ENCODE measurements around the gene PPP2R3A.

Gene PPP2R3A

GRCh38 chr3:136134091-136134490 is 168.6 kb downstream of the PPP2R3A start:
- no peak overlapping the region for H2BK120ac ChIP-seq (ENCODE audit: low read depth, low read length)
- 100% methylated on average over 1 of the region's 1 CpG for WGBS
- no peak overlapping the region for H3K9ac ChIP-seq (ENCODE audit: low read length)
- H2BK15ac ChIP-seq (ENCODE audit: low read depth, poor library complexity, severe bottlenecking) = no peak overlapping the region
- H3K4me2 ChIP-seq (ENCODE audit: low read length, poor library complexity, severe bottlenecking) = no peak overlapping the region
- H2AFZ ChIP-seq (ENCODE audit: low read depth, low read length) = no peak overlapping the region
- H3K27me3 ChIP-seq (ENCODE audit: control insufficient read depth in 1 of 2, insufficient read depth in 1 of 2, low read length in 2 of 2) = no peaks in the 10 kb centered on the region
- no peak overlapping the region for H4K91ac ChIP-seq (ENCODE audit: low read length)
- no peak overlapping the region for H2BK12ac ChIP-seq (ENCODE audit: low read length in 2 of 2)
- peaks cover 4% of the 10 kb centered on the region for H3K79me1 ChIP-seq (replicated peaks; ENCODE audit: low read length, poor library complexity, severe bottlenecking)
- no peak overlapping the region for H3K27ac ChIP-seq (ENCODE audit: low read length, poor library complexity, severe bottlenecking)
- no peak overlapping the region for H3K4ac ChIP-seq (ENCODE audit: low read depth in 1 of 2, low read length in 2 of 2)
- no peak overlapping the region for H2BK5ac ChIP-seq (ENCODE audit: low read depth, low read length, poor library complexity, severe bottlenecking)
- H3K23ac ChIP-seq (ENCODE audit: low read length in 2 of 2) = no peak overlapping the region
- H3K36me3 ChIP-seq (ENCODE audit: control insufficient read depth in 1 of 2, insufficient read depth in 2 of 2, low read depth in 1 of 2, low read length in 2 of 2) = peaks cover 2 to 9% of the 10 kb centered on the region in 2 experiments
- H3K9me3 ChIP-seq (ENCODE audit: control insufficient read depth, low read length) = no peaks in the 10 kb centered on the region
- H2AK5ac ChIP-seq (ENCODE audit: low read length, severe bottlenecking) = no peak overlapping the region
- no peaks in the 10 kb centered on the region for H3K4me1 ChIP-seq (ENCODE audit: control insufficient read depth, insufficient read depth, low read depth, low read length)
- H3K14ac ChIP-seq (ENCODE audit: low read length in 2 of 2) = no peak overlapping the region
- H4K8ac ChIP-seq (ENCODE audit: low read length) = no peak overlapping the region
- H3K4me3 ChIP-seq (ENCODE audit: insufficient read depth in 1 of 2, low read depth in 1 of 2, low read length in 2 of 2) = no peak overlapping the region
- no peak for DNase-seq
- no peak overlapping the region for H3K18ac ChIP-seq (ENCODE audit: low read depth in 1 of 2, low read length in 2 of 2)

- H3K4me2 ChIP-seq (ENCODE audit: low read length, poor library complexity, severe bottlenecking) = no peak overlapping the region
- no peaks in the 10 kb centered on the region for H3K27me3 ChIP-seq (ENCODE audit: control insufficient read depth in 1 of 2, insufficient read depth in 1 of 2, low read length in 2 of 2)
- no peak overlapping the region for H2BK15ac ChIP-seq (ENCODE audit: low read depth, poor library complexity, severe bottlenecking)
- no peak overlapping the region for H3K9ac ChIP-seq (ENCODE audit: low read length)
- no peak for DNase-seq
- no peak overlapping the region for H2AFZ ChIP-seq (ENCODE audit: low read depth, low read length)
- H2AK5ac ChIP-seq (ENCODE audit: low read length, severe bottlenecking) = no peak overlapping the region
- H3K79me1 ChIP-seq (replicated peaks; ENCODE audit: low read length, poor library complexity, severe bottlenecking) = peaks cover 9% of the 10 kb centered on the region
- H3K4ac ChIP-seq (ENCODE audit: low read depth in 1 of 2, low read length in 2 of 2) = no peak overlapping the region
- H4K91ac ChIP-seq (ENCODE audit: low read length) = no peak overlapping the region
- no peak overlapping the region for H3K4me3 ChIP-seq (ENCODE audit: insufficient read depth in 1 of 2, low read depth in 1 of 2, low read length in 2 of 2)
- H3K18ac ChIP-seq (ENCODE audit: low read depth in 1 of 2, low read length in 2 of 2) = no peak overlapping the region
- no peak overlapping the region for H3K23ac ChIP-seq (ENCODE audit: low read length in 2 of 2)
- H2BK12ac ChIP-seq (ENCODE audit: low read length in 2 of 2) = no peak overlapping the region
- no peak overlapping the region for H3K27ac ChIP-seq (ENCODE audit: low read length, poor library complexity, severe bottlenecking)
- peak overlapping the region; percentile 9 for H2BK5ac ChIP-seq (ENCODE audit: low read depth, low read length, poor library complexity, severe bottlenecking)
- no peak overlapping the region for H3K14ac ChIP-seq (ENCODE audit: low read length in 2 of 2)
- peaks cover 2 to 9% of the 10 kb centered on the region in 2 experiments for H3K36me3 ChIP-seq (ENCODE audit: control insufficient read depth in 1 of 2, insufficient read depth in 2 of 2, low read depth in 1 of 2, low read length in 2 of 2)
- no peaks in the 10 kb centered on the region for H3K4me1 ChIP-seq (ENCODE audit: control insufficient read depth, insufficient read depth, low read depth, low read length)
- H3K9me3 ChIP-seq (ENCODE audit: control insufficient read depth, low read length) = no peaks in the 10 kb centered on the region
- no peak overlapping the region for H4K8ac ChIP-seq (ENCODE audit: low read length)
- H2BK120ac ChIP-seq (ENCODE audit: low read depth, low read length) = no peak overlapping the region
- 79% methylated on average over 6 of the region's 7 CpGs for WGBS
Observed at GRCh38 chr3:136135039-136135802, 169.7 kb downstream of the PPP2R3A start.

- H3K4ac ChIP-seq (ENCODE audit: low read depth in 1 of 2, low read length in 2 of 2) = no peak overlapping the region
- H3K36me3 ChIP-seq (ENCODE audit: control insufficient read depth in 1 of 2, insufficient read depth in 2 of 2, low read depth in 1 of 2, low read length in 2 of 2) = peaks cover 2 to 9% of the 10 kb centered on the region in 2 experiments
- no peak for DNase-seq
- H4K91ac ChIP-seq (ENCODE audit: low read length) = no peak overlapping the region
- no peak overlapping the region for H3K27ac ChIP-seq (ENCODE audit: low read length, poor library complexity, severe bottlenecking)
- no peaks in the 10 kb centered on the region for H3K4me1 ChIP-seq (ENCODE audit: control insufficient read depth, insufficient read depth, low read depth, low read length)
- no peak overlapping the region for H2BK5ac ChIP-seq (ENCODE audit: low read depth, low read length, poor library complexity, severe bottlenecking)
- H2BK15ac ChIP-seq (ENCODE audit: low read depth, poor library complexity, severe bottlenecking) = no peak overlapping the region
- no peaks in the 10 kb centered on the region for H3K27me3 ChIP-seq (ENCODE audit: control insufficient read depth in 1 of 2, insufficient read depth in 1 of 2, low read length in 2 of 2)
- no peak overlapping the region for H3K14ac ChIP-seq (ENCODE audit: low read length in 2 of 2)
- no peak overlapping the region for H2BK120ac ChIP-seq (ENCODE audit: low read depth, low read length)
- WGBS = 77% methylated on average over 2 of the region's 2 CpGs
- no peak overlapping the region for H2AFZ ChIP-seq (ENCODE audit: low read depth, low read length)
- no peak overlapping the region for H2AK5ac ChIP-seq (ENCODE audit: low read length, severe bottlenecking)
- H3K4me3 ChIP-seq (ENCODE audit: insufficient read depth in 1 of 2, low read depth in 1 of 2, low read length in 2 of 2) = no peak overlapping the region
- peaks cover 9% of the 10 kb centered on the region for H3K79me1 ChIP-seq (replicated peaks; ENCODE audit: low read length, poor library complexity, severe bottlenecking)
- H3K18ac ChIP-seq (ENCODE audit: low read depth in 1 of 2, low read length in 2 of 2) = no peak overlapping the region
- H3K9me3 ChIP-seq (ENCODE audit: control insufficient read depth, low read length) = no peaks in the 10 kb centered on the region
- no peak overlapping the region for H2BK12ac ChIP-seq (ENCODE audit: low read length in 2 of 2)
- no peak overlapping the region for H4K8ac ChIP-seq (ENCODE audit: low read length)
- no peak overlapping the region for H3K9ac ChIP-seq (ENCODE audit: low read length)
- H3K4me2 ChIP-seq (ENCODE audit: low read length, poor library complexity, severe bottlenecking) = no peak overlapping the region
- no peak overlapping the region for H3K23ac ChIP-seq (ENCODE audit: low read length in 2 of 2)
Observed at GRCh38 chr3:136136454-136136853, 170.9 kb downstream of the PPP2R3A start.

DNA sequence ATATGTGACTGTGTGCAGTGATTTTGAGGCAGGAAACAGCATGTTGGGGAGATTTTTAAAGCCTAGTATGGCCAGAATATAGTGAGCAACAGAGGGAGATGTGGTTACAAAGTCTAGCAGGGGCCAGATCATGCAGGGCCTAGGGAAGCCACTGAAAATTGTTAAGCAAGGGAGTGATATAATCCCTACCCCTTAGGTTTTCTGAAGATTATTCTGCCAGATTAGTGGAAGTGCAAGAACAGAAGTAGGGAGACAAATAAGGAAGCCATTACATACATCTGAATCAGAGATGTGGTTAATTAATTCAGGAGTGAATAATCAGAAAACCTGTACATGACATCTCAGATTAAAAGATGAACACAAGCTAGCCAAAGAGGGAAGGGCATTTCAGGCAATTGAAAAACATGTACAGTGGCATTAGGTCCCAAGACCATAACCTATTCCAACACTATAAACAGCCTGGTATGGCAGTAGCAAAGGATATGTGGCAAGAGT is 175.8 kb downstream of the PPP2R3A start:
- Histone ChIP-seq H2BK15ac (ENCODE audit: low read depth, poor library complexity, severe bottlenecking) (no peak overlapping the region), H3K27ac (ENCODE audit: low read length, poor library complexity, severe bottlenecking) (peak overlapping the region; percentile 88), H3K79me1 (replicated peaks; ENCODE audit: low read length, poor library complexity, severe bottlenecking) (peaks cover 21% of the 10 kb centered on the region), H3K4me1 (ENCODE audit: control insufficient read depth, insufficient read depth, low read depth, low read length) (peaks cover 6% of the 10 kb centered on the region), H3K4ac (ENCODE audit: low read depth in 1 of 2, low read length in 2 of 2) (peak overlapping the region in 1 of 2 experiments; percentile 46), H2BK120ac (ENCODE audit: low read depth, low read length) (no peak overlapping the region), H3K14ac (ENCODE audit: low read length in 2 of 2) (no peak overlapping the region), H2AK5ac (ENCODE audit: low read length, severe bottlenecking) (peak overlapping the region; percentile 97), H3K9ac (ENCODE audit: low read length) (peak overlapping the region; percentile 46), H3K9me3 (ENCODE audit: control insufficient read depth, low read length) (no peaks in the 10 kb centered on the region), H4K91ac (ENCODE audit: low read length) (no peak overlapping the region), H2BK12ac (ENCODE audit: low read length in 2 of 2) (no peak overlapping the region), H3K27me3 (ENCODE audit: control insufficient read depth in 1 of 2, insufficient read depth in 1 of 2, low read length in 2 of 2) (no peaks in the 10 kb centered on the region), H4K8ac (ENCODE audit: low read length) (peak overlapping the region; percentile 36), H3K18ac (ENCODE audit: low read depth in 1 of 2, low read length in 2 of 2) (no peak overlapping the region), H2AFZ (ENCODE audit: low read depth, low read length) (no peak overlapping the region), H3K36me3 (ENCODE audit: control insufficient read depth in 1 of 2, insufficient read depth in 2 of 2, low read depth in 1 of 2, low read length in 2 of 2) (peaks cover 3 to 30% of the 10 kb centered on the region in 2 experiments), H3K23ac (ENCODE audit: low read length in 2 of 2) (no peak overlapping the region), H2BK5ac (ENCODE audit: low read depth, low read length, poor library complexity, severe bottlenecking) (no peak overlapping the region), H3K4me2 (ENCODE audit: low read length, poor library complexity, severe bottlenecking) (no peak overlapping the region), H3K4me3 (ENCODE audit: insufficient read depth in 1 of 2, low read depth in 1 of 2, low read length in 2 of 2) (no peak overlapping the region)
- no peak for DNase-seq

All from mesenchymal stem cell (in vitro differentiated cells and primary cell).